Measurements from ENCODE around the gene C4orf50.
"Not testable (repeated sequence)": the region's sequence is repeated elsewhere in the genome, so short reads cannot be mapped to it uniquely, and the experiment has no call there.

The C4orf50 gene

DNA sequence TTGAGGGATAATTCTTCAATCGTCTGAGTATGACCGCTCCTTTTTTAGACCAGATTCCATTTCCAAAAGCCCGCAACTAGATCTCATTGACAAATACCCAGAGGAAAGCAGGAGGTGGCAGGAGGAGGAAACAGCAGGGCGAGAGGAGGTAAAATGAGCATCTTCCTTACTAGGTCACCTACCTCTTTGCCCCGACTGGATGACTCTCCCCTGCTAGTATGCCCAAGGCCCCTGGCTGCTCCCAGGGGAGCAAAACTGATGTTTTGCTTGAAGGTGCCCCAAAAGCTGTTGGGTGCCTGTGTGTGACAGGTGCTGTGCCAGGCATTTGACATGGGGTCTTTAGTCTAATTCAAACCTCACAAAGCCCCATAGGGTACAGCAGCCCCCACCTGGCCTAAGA is 48.9 kb downstream of the C4orf50 start:
- no peak for DNase-seq (ENCODE audit: low read depth, low spot score)

DNA sequence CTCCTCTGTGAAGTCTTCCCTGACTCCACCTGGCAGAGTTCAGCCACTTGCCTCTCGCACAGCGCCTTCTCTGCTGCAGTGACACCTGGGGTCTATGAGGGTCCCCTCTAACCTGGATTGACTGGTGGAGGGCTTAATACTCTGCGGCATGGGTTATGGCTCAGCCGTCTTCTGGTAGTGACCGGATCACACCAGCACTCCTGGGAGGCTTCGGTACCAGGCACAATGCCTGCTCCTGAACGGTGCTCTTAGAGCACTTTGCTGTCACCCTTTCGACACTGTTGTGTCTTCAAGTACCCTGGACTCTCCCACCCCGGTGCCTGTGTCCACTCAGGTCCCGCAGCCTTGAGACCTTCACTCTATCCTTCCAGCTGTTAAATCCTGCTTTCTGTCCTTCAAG is 50.0 kb downstream of the C4orf50 start:
- no peak for DNase-seq (ENCODE audit: low read depth, low spot score)

- DNase-seq (ENCODE audit: low read depth, low spot score): no peak
Measured at GRCh38 chr4:5967783-5968182, 50.4 kb downstream of the C4orf50 start.

GRCh38 chr4:5965225-5965624 is 53.0 kb downstream of the C4orf50 start:
- DNase-seq (ENCODE audit: low read depth, low spot score): no peak

DNA sequence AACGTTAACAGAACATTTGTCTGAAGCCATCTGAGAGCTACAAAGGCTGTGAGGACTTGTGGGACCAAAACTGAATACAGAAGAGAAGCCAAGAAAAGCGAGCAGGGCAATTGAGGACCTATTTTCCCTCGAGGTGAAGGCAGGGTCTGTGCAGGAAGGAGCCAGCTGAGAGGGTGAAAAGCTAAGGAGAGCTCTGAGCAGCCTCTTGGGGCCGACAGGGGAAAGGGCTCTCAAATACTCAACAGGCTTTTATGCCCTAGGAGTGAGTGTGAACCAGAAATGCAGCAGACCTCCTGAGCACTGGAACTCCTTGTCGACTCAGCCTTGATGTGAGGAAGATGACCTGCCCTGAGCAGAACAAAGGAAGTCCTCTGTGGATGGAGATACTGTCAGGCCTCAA is 54.2 kb downstream of the C4orf50 start:
- no peak for DNase-seq (ENCODE audit: low read depth, low spot score)

DNA sequence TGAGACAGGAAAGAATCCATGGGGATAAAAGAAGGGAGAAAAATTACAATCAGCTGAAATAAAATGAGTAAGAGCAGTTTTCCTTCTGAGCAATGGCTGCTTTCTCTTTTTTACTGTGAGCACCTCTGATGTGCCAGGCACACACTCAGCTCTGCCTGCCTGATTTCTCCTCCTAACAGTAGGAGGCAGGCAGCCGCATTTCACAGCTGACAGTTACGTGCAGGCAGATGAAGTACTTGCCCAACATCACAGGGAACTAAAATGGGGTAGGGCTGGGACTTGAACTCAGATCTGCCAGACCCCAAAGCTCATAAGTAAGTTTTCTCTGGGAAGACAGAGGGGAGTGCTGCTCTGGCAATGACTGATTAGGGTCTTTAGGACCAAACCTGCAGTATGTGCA is 54.6 kb downstream of the C4orf50 start:
- no peak for DNase-seq (ENCODE audit: low read depth, low spot score)

DNA sequence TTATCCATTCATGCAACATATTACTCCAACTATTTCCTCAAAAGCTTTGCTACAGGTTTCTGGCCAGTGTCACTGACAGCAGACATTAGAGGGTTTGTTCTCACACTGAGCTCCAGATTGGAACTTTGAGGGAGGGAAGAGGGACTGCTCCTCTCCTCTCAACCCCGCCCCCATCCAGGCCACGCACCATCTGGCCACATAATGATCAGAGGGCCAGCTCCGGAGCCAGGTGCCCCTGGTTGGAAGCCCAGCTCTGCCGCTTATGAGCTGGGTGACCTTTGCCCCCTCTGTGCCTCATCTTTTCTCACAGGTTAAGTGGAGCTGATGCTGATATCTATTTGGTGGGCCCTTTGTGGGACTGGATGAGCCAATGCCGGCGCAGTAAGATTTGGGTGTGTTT is 55.8 kb downstream of the C4orf50 start:
- no peak for DNase-seq (ENCODE audit: low read depth, low spot score)

- no peak for DNase-seq (ENCODE audit: low read depth, low spot score)
Measured at GRCh38 chr4:5960252-5960880, 57.9 kb downstream of the C4orf50 start.

DNA sequence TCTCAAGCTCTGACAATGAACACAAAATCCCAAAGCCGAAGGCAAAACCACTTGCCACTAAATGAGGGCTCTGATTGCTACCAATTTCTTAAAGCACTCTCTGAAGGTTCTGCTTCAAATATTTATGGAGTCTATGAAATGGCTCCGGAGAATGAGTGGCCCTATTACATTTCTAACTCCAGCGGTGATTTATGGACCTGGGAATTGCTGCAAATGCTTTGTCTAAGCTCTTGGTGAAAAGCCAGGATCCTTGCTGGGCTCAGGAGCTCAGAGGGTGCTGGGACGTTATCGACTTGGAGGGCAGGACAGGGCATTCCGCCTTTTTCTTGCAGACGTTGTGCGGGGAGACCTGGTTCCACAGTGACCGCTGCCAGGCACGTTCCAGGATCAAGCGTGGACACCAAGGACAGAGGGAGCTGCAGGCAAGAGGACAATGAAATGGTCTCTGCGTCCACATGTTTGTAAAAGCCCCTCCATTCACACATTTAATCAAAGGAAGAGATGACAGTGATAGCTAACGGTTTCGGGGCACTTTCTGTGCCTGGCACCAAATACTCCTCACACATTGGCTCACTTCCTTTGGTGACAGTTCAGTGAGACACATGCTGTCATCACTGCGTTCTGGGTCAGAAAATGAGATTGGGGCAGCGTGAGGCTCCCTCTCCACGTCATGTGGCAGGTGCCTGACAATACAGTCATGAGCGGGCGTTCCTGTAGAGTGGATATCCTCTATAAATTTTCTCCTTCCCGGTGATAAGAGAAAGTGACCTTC is 58.8 kb downstream of the C4orf50 start:
- DNase-seq (ENCODE audit: low read depth, low spot score): no peak

DNA sequence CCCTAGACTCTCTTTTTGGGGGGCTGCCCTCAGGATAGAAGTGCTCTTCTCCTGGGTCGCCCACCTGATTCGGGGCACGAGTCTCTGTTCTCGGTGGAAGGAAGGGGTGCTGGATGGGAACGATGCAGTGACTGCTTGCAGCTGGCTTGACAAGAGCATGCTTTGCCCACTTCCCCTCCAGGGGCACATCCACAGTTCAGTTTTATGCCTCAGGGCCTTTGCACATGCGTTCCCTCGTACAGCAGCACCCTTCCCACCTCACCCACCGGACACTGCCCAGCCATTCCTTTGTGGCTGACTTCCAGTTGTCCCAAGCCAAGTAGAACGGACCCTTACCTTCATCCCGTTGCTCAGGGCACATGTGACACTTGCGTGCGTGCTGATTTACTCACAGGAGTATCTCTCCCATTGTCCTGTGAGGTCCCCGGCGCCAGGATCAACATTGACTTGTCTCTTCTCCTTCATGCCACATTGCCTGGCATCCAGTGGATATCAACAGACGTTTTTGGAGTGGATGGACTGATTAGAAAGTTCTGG is 60.0 kb downstream of the C4orf50 start:
- no peak for DNase-seq (ENCODE audit: low read depth, low spot score)

GRCh38 chr4:5957076-5957475 is 61.2 kb downstream of the C4orf50 start:
- no peak for DNase-seq (ENCODE audit: low read depth, low spot score)

DNA sequence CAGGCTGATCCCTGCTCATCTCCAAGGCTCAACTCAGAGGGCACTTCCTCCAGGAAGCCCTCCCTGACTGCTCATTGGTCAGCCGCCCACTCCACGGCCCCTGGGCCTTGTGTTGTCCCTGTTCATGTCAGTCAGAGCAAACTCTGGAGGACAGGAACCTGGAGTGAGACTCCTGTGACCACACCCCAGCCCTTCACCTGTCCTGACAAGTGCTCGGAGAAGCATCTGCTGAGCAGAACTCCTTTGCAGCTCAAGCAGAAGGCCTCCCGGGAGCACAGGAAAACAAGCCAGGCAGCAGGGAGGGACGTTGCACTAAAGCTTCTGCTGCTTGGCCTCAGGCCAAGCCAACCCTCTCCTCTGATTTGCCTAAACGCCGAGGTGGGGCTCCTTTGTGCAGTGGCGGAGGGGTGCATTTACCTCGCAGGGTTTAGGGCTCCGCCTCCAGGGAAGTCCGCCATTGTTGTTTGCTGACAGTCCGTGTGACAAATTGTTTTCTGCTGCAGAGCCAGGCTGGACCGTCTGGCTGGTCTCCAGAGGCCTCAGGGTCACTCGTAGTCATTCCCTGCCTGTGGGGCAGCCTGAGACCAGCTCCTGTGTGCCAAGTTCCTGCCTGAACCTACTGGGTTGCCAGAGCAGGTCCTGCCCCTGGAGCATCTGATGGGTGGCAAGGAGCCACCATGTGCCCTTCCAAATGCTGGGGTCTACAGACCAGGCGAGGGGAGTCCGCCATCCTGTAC is 61.8 kb downstream of the C4orf50 start:
- no peak for DNase-seq (ENCODE audit: low read depth, low spot score)

GRCh38 chr4:5955856-5956255 is 62.4 kb downstream of the C4orf50 start:
- DNase-seq (ENCODE audit: low read depth, low spot score): no peak

- no peak for DNase-seq (ENCODE audit: low read depth, low spot score)
Measured at GRCh38 chr4:5955201-5955821, 62.9 kb downstream of the C4orf50 start.

DNA sequence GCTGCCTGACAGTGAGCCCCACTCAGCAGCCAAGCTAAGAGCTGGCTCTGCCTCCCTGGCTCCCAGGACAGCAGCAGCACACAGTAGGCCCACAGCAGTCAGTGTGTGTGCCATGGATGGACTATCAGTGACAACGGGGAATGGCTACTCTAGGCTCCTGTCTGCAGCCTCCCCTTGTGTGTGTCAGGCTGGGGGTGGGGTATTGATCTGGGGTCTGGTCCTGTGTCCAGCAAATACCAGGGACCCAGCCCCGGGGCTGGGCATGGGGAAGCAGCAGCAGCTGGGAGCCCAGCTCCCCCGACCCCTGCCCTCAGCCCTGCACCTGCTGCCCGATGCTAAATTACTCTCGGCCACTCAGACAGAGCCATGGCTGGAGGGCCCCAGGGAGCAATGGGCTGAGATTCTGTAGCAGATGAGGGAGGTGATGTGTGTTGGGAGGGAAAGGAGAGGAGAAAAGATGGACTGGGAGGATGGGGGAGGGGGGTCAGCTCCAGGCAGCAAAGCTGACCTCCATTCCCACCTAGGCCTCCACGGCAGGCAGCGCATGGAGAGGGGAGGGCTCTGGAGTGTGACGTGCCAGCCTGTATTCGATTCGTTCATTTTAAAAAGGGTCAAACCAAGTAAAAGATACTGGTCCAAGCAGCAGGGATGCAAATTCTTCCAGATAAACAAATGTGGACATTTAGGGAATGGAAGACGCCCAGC is 64.0 kb downstream of the C4orf50 start:
- no peak for DNase-seq (ENCODE audit: low read depth, low spot score)

- no peak for DNase-seq (ENCODE audit: low read depth, low spot score)
Measured at GRCh38 chr4:5952975-5953951, 65.0 kb downstream of the C4orf50 start.

- no peak for DNase-seq (ENCODE audit: low read depth, low spot score)
Measured at GRCh38 chr4:5952286-5952974, 65.8 kb downstream of the C4orf50 start.

GRCh38 chr4:5946653-5947052 is 71.6 kb downstream of the C4orf50 start:
- not testable (repeated sequence) for DNase-seq (ENCODE audit: low read depth, low spot score)

GRCh38 chr4:5945936-5946335 is 72.3 kb downstream of the C4orf50 start:
- no peak for DNase-seq (ENCODE audit: low read depth, low spot score)

GRCh38 chr4:5945171-5945570 is 73.1 kb downstream of the C4orf50 start:
- DNase-seq (ENCODE audit: low read depth, low spot score): no peak
